Liver (tissue), 9 donors: ENCODE measurements around the gene LDLRAD4. TPM values are rescaled to one million over a fixed set of nuclear protein-coding genes. Genes with fewer than 3 reads are reported as not detected.

ENCODE experiments used
- DNase-seq: peaks from one replicate; pipeline ENCODE4 v3.0.0-alpha.2; 2017; ENCODE audit warnings: low spot score
- H3K27ac ChIP-seq, 2 donors: one replicate each; pipeline ENCODE4 v1.7.0; 2013; ENCODE audit warnings: inconsistent platforms in 2 of 2, low read length in 2 of 2, control low read depth in 1 of 2, low read depth in 1 of 2, mild to moderate bottlenecking in 1 of 2
- H3K27me3 ChIP-seq, 4 donors: one replicate each; pipeline versions ENCODE4 v1.6.1 to v1.7.0; 2013; ENCODE audit warnings: low read length in 3 of 4, inconsistent platforms in 1 of 4, mild to moderate bottlenecking in 1 of 4, moderate library complexity in 1 of 4; ENCODE audit not compliant: control insufficient read depth in 4 of 4, insufficient read depth in 4 of 4
- H3K36me3 ChIP-seq, 4 donors: one replicate each; pipeline versions ENCODE4 v1.6.1 to v1.7.0; 2013; ENCODE audit warnings: low read length in 3 of 4, mild to moderate bottlenecking in 3 of 4, low read depth in 1 of 4, moderate library complexity in 1 of 4; ENCODE audit not compliant: control insufficient read depth in 4 of 4, insufficient read depth in 3 of 4
- H3K4me1 ChIP-seq, 4 donors: one replicate each; pipeline versions ENCODE4 v1.6.1 to v1.7.0; 2013; ENCODE audit warnings: low read length in 3 of 4, mild to moderate bottlenecking in 3 of 4, moderate library complexity in 1 of 4; ENCODE audit not compliant: control insufficient read depth in 4 of 4, insufficient read depth in 4 of 4
- H3K4me3 ChIP-seq, 3 donors: one replicate each; pipeline versions ENCODE4 v1.6.1 to v1.7.0; 2013; ENCODE audit warnings: low read length in 3 of 3, control low read depth in 1 of 3, low read depth in 1 of 3, mild to moderate bottlenecking in 1 of 3
- H3K9ac ChIP-seq, 2 donors: one replicate each; pipeline ENCODE4 v1.7.0; 2013; ENCODE audit warnings: low read length in 2 of 2, mild to moderate bottlenecking in 2 of 2, moderate library complexity in 2 of 2, control low read depth in 1 of 2, low read depth in 1 of 2
- H3K9me3 ChIP-seq, 4 donors: one replicate each; pipeline versions ENCODE4 v1.6.1 to v1.7.0; 2013; ENCODE audit warnings: low read length in 3 of 4; ENCODE audit not compliant: control insufficient read depth in 4 of 4
- FOXA1 ChIP-seq: IDR thresholded peaks from 2 replicates; pipeline ENCODE4 v1.6.1; 2016; ENCODE audit warnings: antibody characterized with exemption
- HNF4G ChIP-seq: IDR thresholded peaks from 2 replicates; pipeline ENCODE4 v1.6.1; 2016; ENCODE audit warnings: antibody characterized with exemption
- JUND ChIP-seq, 2 donors: IDR thresholded peaks; 2 replicates each; pipeline ENCODE4 v1.6.1; 2016; ENCODE audit warnings: antibody characterized with exemption in 2 of 2
- SP1 ChIP-seq: IDR thresholded peaks from 2 replicates; pipeline ENCODE4 v1.6.1; 2018; ENCODE audit warnings: antibody characterized with exemption, mild to moderate bottlenecking
- TAF1 ChIP-seq: conservative IDR thresholded peaks from 2 replicates; pipeline ENCODE4 v1.6.1; 2016; ENCODE audit warnings: antibody characterized with exemption, mild to moderate bottlenecking
- YY1 ChIP-seq: IDR thresholded peaks from 2 replicates; pipeline ENCODE4 v1.6.1; 2016; ENCODE audit warnings: antibody characterized with exemption, mild to moderate bottlenecking
- WGBS: extraction: QIAGEN DNeasy Blood & Tissue Kit; methylation state at CpG from one replicate; pipeline ENCODE4 v1.1.7; 2013; 5-methylcytosine and 5-hydroxymethylcytosine counted together
- polyA plus RNA-seq, 2 donors: library from polyadenylated mRNA; stranded (reverse) in 1 of 2; unstranded in 1 of 2; fragments of 200-250 nt in 1 of 2; fragments of >200 nt in 1 of 2; fragmentation: Nextera tagmentation in 1 of 2; extraction: Ambion mirVana in 1 of 2; gene quantifications; one replicate each; pipeline versions ENCODE4 v1.2.1 to v1.2.3, GENCODE V29; 2013 to 2015
- total RNA-seq, 2 donors: library from RNA; depleted of rRNA; stranded (reverse); fragments of >200 nt; gene quantifications; one replicate each; pipeline ENCODE4 v1.2.3, GENCODE V29; 2014
- TF ChIP-seq, protein P1 (sequence below): IDR thresholded peaks from 2 replicates; pipeline ENCODE4 v1.6.1; 2016; ENCODE audit warnings: antibody characterized with exemption
- TF ChIP-seq, protein P2 (sequence below): IDR thresholded peaks from 2 replicates; pipeline ENCODE4 v1.6.1; 2016; ENCODE audit warnings: antibody characterized with exemption
- TF ChIP-seq, protein P3 (sequence below): IDR thresholded peaks from 2 replicates; pipeline ENCODE4 v1.6.1; 2016; ENCODE audit warnings: antibody characterized with exemption, mild to moderate bottlenecking
- donor health status: healthy.
- donor health status: healthy.
- donor health status: healthy.
- donor health status: healthy.
- donor health status: healthy.

The LDLRAD4 gene
- total and polyA plus RNA-seq, 4 donors: 4.8 to 41.7 (median 12.7) TPM

DNA sequence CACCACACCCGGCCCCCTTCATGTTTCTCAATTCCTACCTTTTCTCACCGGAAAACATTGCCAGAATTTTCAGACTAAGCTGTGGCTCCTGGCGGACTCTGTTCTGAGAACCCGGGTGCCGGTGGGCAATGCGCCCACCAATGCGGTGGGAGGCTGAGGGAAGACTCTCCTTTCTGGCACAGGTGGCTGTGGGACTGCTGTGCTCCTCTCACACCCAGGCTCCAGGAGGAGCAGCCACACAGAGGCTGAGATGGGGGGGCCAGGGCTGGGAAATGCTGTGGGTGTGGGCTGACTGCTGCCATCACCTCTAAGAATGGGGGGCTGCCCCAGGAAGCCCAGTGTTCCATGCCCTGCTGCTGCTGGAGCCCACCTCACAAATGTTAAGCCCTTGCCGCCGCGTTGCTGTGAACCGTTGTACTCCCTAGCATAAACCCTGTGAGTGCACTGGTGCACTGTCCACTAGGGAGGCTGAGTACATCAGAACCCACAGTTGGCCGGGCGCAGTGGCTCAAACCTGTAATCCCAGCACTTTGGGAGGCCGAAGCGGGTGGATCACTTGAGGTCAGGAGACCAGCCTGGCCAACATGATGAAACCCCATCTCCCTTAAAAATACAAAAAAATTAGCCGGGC lies 152.6 kb downstream of the LDLRAD4 start (continued):
- TF ChIP-seq, protein P1, sequence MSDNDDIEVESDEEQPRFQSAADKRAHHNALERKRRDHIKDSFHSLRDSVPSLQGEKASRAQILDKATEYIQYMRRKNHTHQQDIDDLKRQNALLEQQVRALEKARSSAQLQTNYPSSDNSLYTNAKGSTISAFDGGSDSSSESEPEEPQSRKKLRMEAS: no peak
- no peak for TF ChIP-seq YY1
- no peak for TF ChIP-seq SP1

DNA sequence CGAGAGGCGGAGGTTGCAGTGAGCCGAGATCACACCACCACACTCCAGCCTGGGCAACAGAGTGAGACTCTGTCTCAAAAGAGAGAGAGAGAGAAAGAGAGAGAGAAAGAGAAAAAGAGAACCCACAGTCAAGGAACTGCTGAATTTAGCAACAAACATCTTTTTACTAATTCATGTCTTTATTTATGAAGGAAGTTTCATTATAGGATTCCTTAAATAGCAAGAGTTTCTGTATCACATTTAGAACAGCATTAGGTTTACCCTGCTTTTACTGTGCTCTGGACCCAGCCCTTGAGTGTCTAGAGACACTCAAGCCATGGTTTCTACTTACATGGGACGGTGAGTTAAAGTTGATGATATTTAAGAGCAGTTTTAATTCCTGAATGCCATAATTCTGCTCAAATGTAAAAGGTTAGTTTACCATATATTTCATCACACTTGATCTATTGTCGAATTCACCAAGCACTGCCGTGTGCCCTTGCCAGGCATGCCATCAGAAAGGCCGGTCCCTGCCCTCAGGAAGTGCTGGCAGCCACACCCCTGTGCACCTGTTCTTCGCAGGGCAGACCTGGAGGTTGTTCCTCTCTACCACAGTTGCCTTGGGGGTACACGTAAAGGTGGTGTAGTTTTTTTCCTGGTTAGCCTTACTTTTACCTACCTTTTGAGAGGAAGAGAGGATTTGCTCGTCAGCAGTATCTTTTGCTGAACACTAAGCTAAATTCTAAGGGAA lies 153.3 kb downstream of the LDLRAD4 start:
- no peaks in the 10 kb centered on the region for H3K27me3 ChIP-seq
- no peak overlapping the region for H3K9ac ChIP-seq
- no peaks in the 10 kb centered on the region for H3K9me3 ChIP-seq
- no peak overlapping the region for H3K4me3 ChIP-seq
- TF ChIP-seq YY1: no peak
- no peak for TF ChIP-seq JUND (IDR thresholded peaks at IDR 0.05)
- no peak for TF ChIP-seq FOXA1
- no peak for TF ChIP-seq TAF1
- TF ChIP-seq SP1: no peak
- TF ChIP-seq, protein P2, sequence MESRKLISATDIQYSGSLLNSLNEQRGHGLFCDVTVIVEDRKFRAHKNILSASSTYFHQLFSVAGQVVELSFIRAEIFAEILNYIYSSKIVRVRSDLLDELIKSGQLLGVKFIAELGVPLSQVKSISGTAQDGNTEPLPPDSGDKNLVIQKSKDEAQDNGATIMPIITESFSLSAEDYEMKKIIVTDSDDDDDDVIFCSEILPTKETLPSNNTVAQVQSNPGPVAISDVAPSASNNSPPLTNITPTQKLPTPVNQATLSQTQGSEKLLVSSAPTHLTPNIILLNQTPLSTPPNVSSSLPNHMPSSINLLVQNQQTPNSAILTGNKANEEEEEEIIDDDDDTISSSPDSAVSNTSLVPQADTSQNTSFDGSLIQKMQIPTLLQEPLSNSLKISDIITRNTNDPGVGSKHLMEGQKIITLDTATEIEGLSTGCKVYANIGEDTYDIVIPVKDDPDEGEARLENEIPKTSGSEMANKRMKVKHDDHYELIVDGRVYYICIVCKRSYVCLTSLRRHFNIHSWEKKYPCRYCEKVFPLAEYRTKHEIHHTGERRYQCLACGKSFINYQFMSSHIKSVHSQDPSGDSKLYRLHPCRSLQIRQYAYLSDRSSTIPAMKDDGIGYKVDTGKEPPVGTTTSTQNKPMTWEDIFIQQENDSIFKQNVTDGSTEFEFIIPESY: no peak
- TF ChIP-seq, protein P1: no peak
- TF ChIP-seq, protein P3, sequence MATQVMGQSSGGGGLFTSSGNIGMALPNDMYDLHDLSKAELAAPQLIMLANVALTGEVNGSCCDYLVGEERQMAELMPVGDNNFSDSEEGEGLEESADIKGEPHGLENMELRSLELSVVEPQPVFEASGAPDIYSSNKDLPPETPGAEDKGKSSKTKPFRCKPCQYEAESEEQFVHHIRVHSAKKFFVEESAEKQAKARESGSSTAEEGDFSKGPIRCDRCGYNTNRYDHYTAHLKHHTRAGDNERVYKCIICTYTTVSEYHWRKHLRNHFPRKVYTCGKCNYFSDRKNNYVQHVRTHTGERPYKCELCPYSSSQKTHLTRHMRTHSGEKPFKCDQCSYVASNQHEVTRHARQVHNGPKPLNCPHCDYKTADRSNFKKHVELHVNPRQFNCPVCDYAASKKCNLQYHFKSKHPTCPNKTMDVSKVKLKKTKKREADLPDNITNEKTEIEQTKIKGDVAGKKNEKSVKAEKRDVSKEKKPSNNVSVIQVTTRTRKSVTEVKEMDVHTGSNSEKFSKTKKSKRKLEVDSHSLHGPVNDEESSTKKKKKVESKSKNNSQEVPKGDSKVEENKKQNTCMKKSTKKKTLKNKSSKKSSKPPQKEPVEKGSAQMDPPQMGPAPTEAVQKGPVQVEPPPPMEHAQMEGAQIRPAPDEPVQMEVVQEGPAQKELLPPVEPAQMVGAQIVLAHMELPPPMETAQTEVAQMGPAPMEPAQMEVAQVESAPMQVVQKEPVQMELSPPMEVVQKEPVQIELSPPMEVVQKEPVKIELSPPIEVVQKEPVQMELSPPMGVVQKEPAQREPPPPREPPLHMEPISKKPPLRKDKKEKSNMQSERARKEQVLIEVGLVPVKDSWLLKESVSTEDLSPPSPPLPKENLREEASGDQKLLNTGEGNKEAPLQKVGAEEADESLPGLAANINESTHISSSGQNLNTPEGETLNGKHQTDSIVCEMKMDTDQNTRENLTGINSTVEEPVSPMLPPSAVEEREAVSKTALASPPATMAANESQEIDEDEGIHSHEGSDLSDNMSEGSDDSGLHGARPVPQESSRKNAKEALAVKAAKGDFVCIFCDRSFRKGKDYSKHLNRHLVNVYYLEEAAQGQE: no peak
- H3K4me1 ChIP-seq: peaks cover 0 to 3% (median 0%) of the 10 kb centered on the region in 4 donors
- DNase-seq: no peak
- 80% methylated on average over 10 of the region's 10 CpGs for WGBS
- no peak overlapping the region for H3K27ac ChIP-seq
- peaks cover 0 to 3% (median under 1%) of the 10 kb centered on the region in 4 donors for H3K36me3 ChIP-seq

DNA sequence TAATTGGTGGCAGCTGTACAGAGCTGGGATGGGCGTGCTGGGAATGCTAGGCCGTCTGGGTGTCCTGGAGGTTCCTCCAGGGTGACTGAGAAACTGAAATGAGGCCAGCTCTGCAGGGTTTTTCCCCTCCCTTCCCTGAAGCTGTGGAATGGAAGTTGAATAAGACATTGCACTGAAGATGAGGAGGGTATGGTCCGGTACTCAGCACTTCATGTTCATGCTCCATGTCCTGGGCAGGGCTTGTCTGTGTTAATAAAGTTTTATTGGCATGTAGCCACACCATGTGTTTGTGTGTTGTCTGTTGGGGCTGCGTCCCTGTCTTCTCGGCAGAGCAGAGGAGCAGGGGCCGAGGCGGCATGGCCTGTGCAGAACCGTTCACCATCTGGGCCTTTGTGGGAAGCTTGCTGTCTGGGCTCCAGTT lies 154.0 kb downstream of the LDLRAD4 start:
- H3K9ac ChIP-seq: no peak overlapping the region
- H3K27me3 ChIP-seq: no peaks in the 10 kb centered on the region
- no peak for TF ChIP-seq HNF4G
- H3K4me3 ChIP-seq: no peak overlapping the region
- no peaks in the 10 kb centered on the region for H3K9me3 ChIP-seq
- peaks cover 0 to 3% (median 0%) of the 10 kb centered on the region in 4 donors for H3K4me1 ChIP-seq
- WGBS: 93% methylated on average over 8 of the region's 8 CpGs
- peaks cover 0 to 3% (median 1%) of the 10 kb centered on the region in 4 donors for H3K36me3 ChIP-seq
- no peak for DNase-seq
- H3K27ac ChIP-seq: no peak overlapping the region
